ENCODE results near the gene TXNL1. TPM values are rescaled to one million over a fixed set of nuclear protein-coding genes. Genes with fewer than 3 reads are reported as not detected.

The TXNL1 gene
- total RNA-seq, 1 donor from 2014 or later = 128 TPM

DNA sequence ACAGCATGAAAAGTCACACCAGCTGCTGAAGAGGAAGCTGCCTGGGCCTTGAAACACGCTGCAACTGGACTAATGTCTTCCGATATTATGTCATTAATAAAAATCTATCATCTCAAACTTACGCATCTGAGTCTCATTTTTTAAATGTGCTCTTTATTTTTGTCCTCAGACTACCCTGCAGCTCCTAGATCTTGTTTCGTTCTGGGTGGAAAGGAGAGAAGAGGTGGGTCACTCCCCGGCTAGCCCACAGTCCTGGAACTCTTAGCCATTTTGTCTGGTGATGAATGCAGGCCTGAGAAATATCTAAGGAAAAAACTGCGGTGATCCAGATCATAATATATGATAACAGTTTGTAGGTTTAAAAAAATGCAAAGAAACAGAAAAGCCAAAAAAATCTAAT, 73.3 kb downstream of the TXNL1 start:
- Histone ChIP-seq H3K9me3 (ENCODE audit: low read depth) (no peaks in the 10 kb centered on the region), H3K4me2 (no peak overlapping the region), H4K20me1 (ENCODE audit: low read depth) (no peaks in the 10 kb centered on the region), H3F3A (ENCODE audit: low read depth) (peaks cover 12% of the 10 kb centered on the region), H3K27ac (no peak overlapping the region), H3K79me2 (ENCODE audit: low read depth) (no peaks in the 10 kb centered on the region), H2AFZ (replicated peaks) (peak overlapping the region; percentile 13), H3K9ac (no peak overlapping the region), H3K27me3 (no peaks in the 10 kb centered on the region), H3K4me1 (peaks cover 11% of the 10 kb centered on the region), H3K4me3 (no peak overlapping the region), H3K36me3 (no peaks in the 10 kb centered on the region)
- Mint-ChIP-seq H3K9me3 (no peaks in the 10 kb centered on the region), H3K36me3 (no peaks in the 10 kb centered on the region), H3K27me3 (ENCODE audit: insufficient read depth, low read depth) (no peaks in the 10 kb centered on the region), H3K4me3 (no peak overlapping the region), H3K27ac (peak overlapping the region; percentile 75), H3K4me1 (peaks cover 18% of the 10 kb centered on the region)
- TF ChIP-seq, protein P1, sequence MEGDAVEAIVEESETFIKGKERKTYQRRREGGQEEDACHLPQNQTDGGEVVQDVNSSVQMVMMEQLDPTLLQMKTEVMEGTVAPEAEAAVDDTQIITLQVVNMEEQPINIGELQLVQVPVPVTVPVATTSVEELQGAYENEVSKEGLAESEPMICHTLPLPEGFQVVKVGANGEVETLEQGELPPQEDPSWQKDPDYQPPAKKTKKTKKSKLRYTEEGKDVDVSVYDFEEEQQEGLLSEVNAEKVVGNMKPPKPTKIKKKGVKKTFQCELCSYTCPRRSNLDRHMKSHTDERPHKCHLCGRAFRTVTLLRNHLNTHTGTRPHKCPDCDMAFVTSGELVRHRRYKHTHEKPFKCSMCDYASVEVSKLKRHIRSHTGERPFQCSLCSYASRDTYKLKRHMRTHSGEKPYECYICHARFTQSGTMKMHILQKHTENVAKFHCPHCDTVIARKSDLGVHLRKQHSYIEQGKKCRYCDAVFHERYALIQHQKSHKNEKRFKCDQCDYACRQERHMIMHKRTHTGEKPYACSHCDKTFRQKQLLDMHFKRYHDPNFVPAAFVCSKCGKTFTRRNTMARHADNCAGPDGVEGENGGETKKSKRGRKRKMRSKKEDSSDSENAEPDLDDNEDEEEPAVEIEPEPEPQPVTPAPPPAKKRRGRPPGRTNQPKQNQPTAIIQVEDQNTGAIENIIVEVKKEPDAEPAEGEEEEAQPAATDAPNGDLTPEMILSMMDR (IDR thresholded peaks at IDR 0.05) = no peak
- TF ChIP-seq EZH2phosphoT487 (IDR thresholded peaks at IDR 0.05) (no peak), EZH2 (IDR thresholded peaks at IDR 0.05) (no peak)
- no peak for DNase-seq (ENCODE audit: low spot score)

DNA sequence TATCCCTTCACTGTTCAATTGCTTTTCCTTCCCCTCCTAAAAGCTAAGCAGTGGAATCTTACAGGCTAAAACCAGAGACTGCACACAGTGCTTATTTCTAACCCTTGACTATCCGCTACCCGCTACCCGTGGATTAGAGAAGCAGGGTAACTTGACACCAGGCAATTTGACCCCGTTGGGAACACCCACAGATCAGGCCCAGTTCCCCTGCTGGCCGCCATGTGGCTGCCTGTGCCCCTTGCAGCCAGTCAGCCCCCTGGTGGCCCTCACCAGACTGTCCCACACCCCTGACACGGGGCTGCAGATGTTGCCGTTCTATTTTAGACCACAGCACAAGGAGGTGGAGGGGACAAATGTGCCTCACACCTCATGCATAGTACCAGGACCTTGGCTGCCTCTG, 74.8 kb downstream of the TXNL1 start:
- Histone ChIP-seq H3K4me2 (peak overlapping the region; percentile 46), H3K36me3 (no peaks in the 10 kb centered on the region), H3K9me3 (ENCODE audit: low read depth) (no peaks in the 10 kb centered on the region), H3K4me1 (peaks cover 11% of the 10 kb centered on the region), H2AFZ (replicated peaks) (peak overlapping the region; percentile 79), H3K79me2 (ENCODE audit: low read depth) (no peaks in the 10 kb centered on the region), H4K20me1 (ENCODE audit: low read depth) (no peaks in the 10 kb centered on the region), H3K4me3 (no peak overlapping the region), H3F3A (ENCODE audit: low read depth) (peaks cover 12% of the 10 kb centered on the region), H3K27me3 (no peaks in the 10 kb centered on the region), H3K27ac (no peak overlapping the region), H3K9ac (no peak overlapping the region)
- Mint-ChIP-seq H3K27me3 (ENCODE audit: insufficient read depth, low read depth) (peaks cover 2% of the 10 kb centered on the region), H3K4me1 (peaks cover 18% of the 10 kb centered on the region), H3K27ac (peak overlapping the region; percentile 39), H3K4me3 (no peak overlapping the region), H3K9me3 (no peaks in the 10 kb centered on the region), H3K36me3 (no peaks in the 10 kb centered on the region)
- peak; percentile 88 for DNase-seq (ENCODE audit: low spot score)
- no peak for TF ChIP-seq EZH2 (IDR thresholded peaks at IDR 0.05)
- no peak for TF ChIP-seq EZH2phosphoT487 (IDR thresholded peaks at IDR 0.05)
- TF ChIP-seq, protein P1 (IDR thresholded peaks at IDR 0.05) = peak; percentile 77

DNA sequence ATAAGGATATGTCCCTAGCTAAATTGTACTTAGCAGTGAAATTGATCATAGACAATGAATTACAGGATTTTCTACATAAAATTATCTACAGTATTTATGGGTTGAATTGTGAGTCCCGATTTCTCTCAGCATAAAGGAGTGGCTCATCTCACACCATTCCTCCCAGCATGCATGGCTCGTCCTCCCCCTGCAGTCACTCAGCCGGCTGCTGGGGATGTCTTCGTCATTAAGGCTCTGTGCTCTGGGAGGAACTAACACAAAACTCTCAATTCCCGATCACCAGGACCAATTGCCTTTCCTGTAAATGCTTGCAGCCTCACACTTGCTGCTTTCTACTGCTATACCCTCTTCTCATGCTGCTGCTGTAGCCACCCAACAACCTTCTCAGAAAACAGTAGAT, 75.9 kb downstream of the TXNL1 start:
- Mint-ChIP-seq H3K36me3 (no peaks in the 10 kb centered on the region), H3K27me3 (ENCODE audit: insufficient read depth, low read depth) (peaks cover 2% of the 10 kb centered on the region), H3K9me3 (no peaks in the 10 kb centered on the region), H3K4me1 (peaks cover 18% of the 10 kb centered on the region), H3K4me3 (no peak overlapping the region), H3K27ac (no peak overlapping the region)
- Histone ChIP-seq H3K4me2 (no peak overlapping the region), H3K27me3 (no peaks in the 10 kb centered on the region), H2AFZ (replicated peaks) (peak overlapping the region; percentile 75), H4K20me1 (ENCODE audit: low read depth) (no peaks in the 10 kb centered on the region), H3K4me1 (peaks cover 11% of the 10 kb centered on the region), H3K9me3 (ENCODE audit: low read depth) (no peaks in the 10 kb centered on the region), H3K79me2 (ENCODE audit: low read depth) (no peaks in the 10 kb centered on the region), H3K4me3 (no peak overlapping the region), H3F3A (ENCODE audit: low read depth) (peaks cover 12% of the 10 kb centered on the region), H3K36me3 (no peaks in the 10 kb centered on the region), H3K9ac (no peak overlapping the region), H3K27ac (no peak overlapping the region)
- TF ChIP-seq, protein P1 (IDR thresholded peaks at IDR 0.05) = no peak
- TF ChIP-seq EZH2 (IDR thresholded peaks at IDR 0.05) (no peak), EZH2phosphoT487 (IDR thresholded peaks at IDR 0.05) (no peak)
- no peak for DNase-seq (ENCODE audit: low spot score)
